NCI-H1048 (cell line): ENCODE data around the gene EPHA3.
A peak's percentile ranks its signal among the peaks of the same experiment; 100 is the strongest.

ENCODE experiments used
- DNase-seq: peaks from one replicate; lab custom pipeline; 2025; lab: John Stamatoyannopoulos, UW

EPHA3 gene

GRCh38 chr3:89449086-89449485 lies 341.7 kb downstream of the EPHA3 start:
- no peak for DNase-seq

- DNase-seq, result no peak
Observed at GRCh38 chr3:89452066-89452465, 344.6 kb downstream of the EPHA3 start.

- no peak for DNase-seq
Observed at GRCh38 chr3:89455240-89455639, 347.8 kb downstream of the EPHA3 start.

- no peak for DNase-seq
Observed at GRCh38 chr3:89467898-89468363, 360.5 kb downstream of the EPHA3 start.

- DNase-seq, result no peak
Observed at GRCh38 chr3:89472101-89472500, 364.7 kb downstream of the EPHA3 start.

GRCh38 chr3:89474333-89475130 lies 367.1 kb downstream of the EPHA3 start:
- DNase-seq, result peak; percentile 92

- no peak for DNase-seq
Observed at GRCh38 chr3:89488800-89489580, 381.6 kb downstream of the EPHA3 start.

- DNase-seq, result no peak
Observed at GRCh38 chr3:89490129-89490528, 382.7 kb downstream of the EPHA3 start.

- no peak for DNase-seq
Observed at GRCh38 chr3:89494734-89495133, 387.3 kb downstream of the EPHA3 start.

- DNase-seq, result no peak
Observed at GRCh38 chr3:89503891-89504391, 396.5 kb downstream of the EPHA3 start.

- no peak for DNase-seq
Observed at GRCh38 chr3:89504432-89504831, 397.0 kb downstream of the EPHA3 start.

- DNase-seq, result no peak
Observed at GRCh38 chr3:89506462-89507103, 399.2 kb downstream of the EPHA3 start.

GRCh38 chr3:89521328-89521727 lies 413.9 kb downstream of the EPHA3 start:
- no peak for DNase-seq

GRCh38 chr3:89522155-89522554 lies 414.7 kb downstream of the EPHA3 start:
- no peak for DNase-seq

- DNase-seq, result no peak
Observed at GRCh38 chr3:89525609-89526008, 418.2 kb downstream of the EPHA3 start.

- no peak for DNase-seq
Observed at GRCh38 chr3:89527736-89528305, 420.4 kb downstream of the EPHA3 start.
